Glutamatergic neuron (in vitro differentiated cells): ENCODE measurements around the gene PXDN. TPM values are rescaled to one million over a fixed set of nuclear protein-coding genes. Genes with fewer than 3 reads are reported as not detected.
A peak's percentile ranks its signal among the peaks of the same experiment; 100 is the strongest.

Experiments used
- DNase-seq: peaks from one replicate; pipeline ENCODE4 v3.0.0; 2022
- H3K27ac Mint-ChIP-seq: one replicate; pipeline ENCODE4 v1.8.0; 2020; ENCODE audit warnings: mild to moderate bottlenecking, mixed read lengths, inconsistent platforms; ENCODE audit not compliant: unreplicated experiment
- H3K27me3 Mint-ChIP-seq: one replicate; pipeline ENCODE4 v1.8.0; 2020; ENCODE audit warnings: mild to moderate bottlenecking, moderate library complexity, mixed read lengths, inconsistent platforms; ENCODE audit not compliant: unreplicated experiment
- H3K36me3 Mint-ChIP-seq: one replicate; pipeline ENCODE4 v1.8.0; 2020; ENCODE audit warnings: mild to moderate bottlenecking, mixed read lengths, inconsistent platforms; ENCODE audit not compliant: unreplicated experiment
- H3K4me1 Mint-ChIP-seq: one replicate; pipeline ENCODE4 v1.8.0; 2020; ENCODE audit warnings: mild to moderate bottlenecking, low read depth, mixed read lengths, inconsistent platforms; ENCODE audit not compliant: unreplicated experiment
- H3K4me3 Mint-ChIP-seq: one replicate; pipeline ENCODE4 v1.8.0; 2020; ENCODE audit warnings: mild to moderate bottlenecking, mixed read lengths, inconsistent platforms; ENCODE audit not compliant: unreplicated experiment
- H3K9me3 Mint-ChIP-seq: one replicate; pipeline ENCODE4 v1.8.0; 2020; ENCODE audit warnings: mild to moderate bottlenecking, moderate library complexity, mixed read lengths, inconsistent platforms; ENCODE audit not compliant: unreplicated experiment
- CTCF ChIP-seq: fragments of 200-600 bp; sonication (generic); IDR thresholded peaks from one replicate; pipeline ENCODE4 v1.5.0; 2021; ENCODE audit not compliant: partially characterized antibody, unreplicated experiment
- total RNA-seq: library from RNA; stranded (reverse); fragmentation: NEBNext Ultra II Directional; extraction: Animal tissue kit (Norgen Biotek cat#: 25700); gene quantifications from one replicate; pipeline ENCODE4 v1.2.1, GENCODE V29; 2021; ENCODE audit not compliant: unreplicated experiment

PXDN gene
- total RNA-seq, 1 donor from 2014 or later: 226 TPM

GRCh38 chr2:1754046-1754445, 9.7 kb upstream of the PXDN start:
- peaks cover 13% of the 10 kb centered on the region for H3K9me3 Mint-ChIP-seq
- no peak overlapping the region for H3K27ac Mint-ChIP-seq
- H3K4me1 Mint-ChIP-seq: peaks cover 10% of the 10 kb centered on the region
- TF ChIP-seq CTCF: no peak
- no peak for DNase-seq
- H3K27me3 Mint-ChIP-seq: peaks cover 6% of the 10 kb centered on the region
- peaks cover 11% of the 10 kb centered on the region for H3K36me3 Mint-ChIP-seq
- no peak overlapping the region for H3K4me3 Mint-ChIP-seq

- H3K9me3 Mint-ChIP-seq: peaks cover 12% of the 10 kb centered on the region
- peaks cover 5% of the 10 kb centered on the region for H3K27me3 Mint-ChIP-seq
These were observed 8.4 kb upstream of the PXDN start for GRCh38 chr2:1752751-1753150.

GRCh38 chr2:1751767-1752725, 7.7 kb upstream of the PXDN start:
- TF ChIP-seq CTCF: no peak
- peaks cover 7% of the 10 kb centered on the region for H3K27me3 Mint-ChIP-seq
- peaks cover 14% of the 10 kb centered on the region for H3K9me3 Mint-ChIP-seq
- peaks cover 20% of the 10 kb centered on the region for H3K4me1 Mint-ChIP-seq
- no peak overlapping the region for H3K4me3 Mint-ChIP-seq
- H3K36me3 Mint-ChIP-seq: peaks cover 12% of the 10 kb centered on the region
- no peak for DNase-seq
- H3K27ac Mint-ChIP-seq: no peak overlapping the region

More at GRCh38 chr2:1752751-1753150, 8.4 kb upstream of the PXDN start:
- no peak overlapping the region for H3K4me3 Mint-ChIP-seq
- H3K27ac Mint-ChIP-seq: no peak overlapping the region
- no peak for TF ChIP-seq CTCF
- peaks cover 11% of the 10 kb centered on the region for H3K36me3 Mint-ChIP-seq
- peaks cover 18% of the 10 kb centered on the region for H3K4me1 Mint-ChIP-seq
- no peak for DNase-seq

GRCh38 chr2:1750933-1751766, 6.8 kb upstream of the PXDN start:
- peak; percentile 84 for DNase-seq
- peaks cover 15% of the 10 kb centered on the region for H3K27me3 Mint-ChIP-seq
- no peak overlapping the region for H3K27ac Mint-ChIP-seq
- H3K9me3 Mint-ChIP-seq: peaks cover 20% of the 10 kb centered on the region
- peak; percentile 68 for TF ChIP-seq CTCF
- peaks cover 24% of the 10 kb centered on the region for H3K4me1 Mint-ChIP-seq
- H3K4me3 Mint-ChIP-seq: no peak overlapping the region
- peaks cover 17% of the 10 kb centered on the region for H3K36me3 Mint-ChIP-seq
